CD4-positive, CD25-positive, alpha-beta regulatory T cell (primary cell): ENCODE data around the gene FMNL2. TPM values are rescaled to one million over a fixed set of nuclear protein-coding genes. Genes with fewer than 3 reads are reported as not detected.
A peak's percentile ranks its signal among the peaks of the same experiment; 100 is the strongest.

ENCODE experiments used
- ATAC-seq, 2 donors: fragments of 150-1000 bp; cut with Tn5 transposase; one replicate each; pipeline ENCODE4 v1.10.0; 2021; ENCODE audit warnings: low read depth in 2 of 2, moderate number of reproducible peaks in 2 of 2, moderate library complexity in 1 of 2
- DNase-seq, 3 donors: peaks; one replicate each; pipeline versions ENCODE4 v3.0.0 to v3.0.0-alpha.2; 2012 to 2022; ENCODE audit warnings: mixed read lengths in 1 of 3
- H3K27ac ChIP-seq: one replicate; pipeline ENCODE4 v1.7.0; 2013; ENCODE audit warnings: mild to moderate bottlenecking, low read length; ENCODE audit not compliant: insufficient read depth, poor library complexity, severe bottlenecking
- H3K27me3 ChIP-seq: one replicate; pipeline ENCODE4 v1.7.0; 2013; ENCODE audit warnings: low read length; ENCODE audit not compliant: control insufficient read depth, insufficient read depth
- H3K36me3 ChIP-seq: one replicate; pipeline ENCODE4 v1.7.0; 2013; ENCODE audit warnings: mild to moderate bottlenecking, low read length, moderate library complexity; ENCODE audit not compliant: control insufficient read depth, insufficient read depth
- H3K4me1 ChIP-seq: 2 replicates; pipeline ENCODE4 v1.7.0; 2013; ENCODE audit warnings: mild to moderate bottlenecking, low read length; ENCODE audit not compliant: insufficient read depth, control insufficient read depth, poor library complexity, severe bottlenecking
- H3K4me3 ChIP-seq: one replicate; pipeline ENCODE4 v1.7.0; 2013; ENCODE audit warnings: low read depth, mild to moderate bottlenecking, low read length, moderate library complexity
- H3K9me3 ChIP-seq, 2 experiments: 1 replicate in 1 of 2; 2 replicates in 1 of 2; pipeline ENCODE4 v1.7.0; 2013; ENCODE audit warnings: low read length in 2 of 2, mild to moderate bottlenecking in 1 of 2, moderate library complexity in 1 of 2; ENCODE audit not compliant: control insufficient read depth in 2 of 2
- H3K27ac Mint-ChIP-seq, 3 donors: one replicate each; pipeline ENCODE4 v1.8.0; 2020 to 2022; ENCODE audit warnings: mild to moderate bottlenecking in 3 of 3, mixed read lengths in 3 of 3, moderate library complexity in 2 of 3
- H3K27me3 Mint-ChIP-seq: one replicate; pipeline ENCODE4 v1.8.0; 2022; ENCODE audit warnings: mild to moderate bottlenecking, mixed read lengths
- H3K36me3 Mint-ChIP-seq: one replicate; pipeline ENCODE4 v1.8.0; 2020; ENCODE audit warnings: mixed read lengths
- H3K4me1 Mint-ChIP-seq, 4 donors: one replicate each; pipeline ENCODE4 v1.8.0; 2020 to 2022; ENCODE audit warnings: mixed read lengths in 4 of 4, mild to moderate bottlenecking in 1 of 4
- H3K4me3 Mint-ChIP-seq, 4 donors: one replicate each; pipeline ENCODE4 v1.8.0; 2020 to 2022; ENCODE audit warnings: mild to moderate bottlenecking in 4 of 4, mixed read lengths in 4 of 4, moderate library complexity in 3 of 4
- H3K9me3 Mint-ChIP-seq, 7 donors: one replicate each; pipeline ENCODE4 v1.8.0; 2020 to 2022; ENCODE audit warnings: mixed read lengths in 7 of 7, mild to moderate bottlenecking in 3 of 7, moderate library complexity in 2 of 7
- polyA plus RNA-seq, 4 donors: library from polyadenylated mRNA; unstranded; fragments of 300-500 nt; fragmentation: Illumina TruSeq; gene quantifications; one replicate each; pipeline ENCODE4 v1.2.3, GENCODE V29; 2021
- total RNA-seq: library from RNA; stranded (reverse); gene quantifications from one replicate; pipeline ENCODE4 v1.2.3, GENCODE V29; 2022

Gene FMNL2
- total and polyA plus RNA-seq, 5 donors from 2014 or later = 0.07 to 0.30 (median 0.14) TPM; not detected in 1

DNA sequence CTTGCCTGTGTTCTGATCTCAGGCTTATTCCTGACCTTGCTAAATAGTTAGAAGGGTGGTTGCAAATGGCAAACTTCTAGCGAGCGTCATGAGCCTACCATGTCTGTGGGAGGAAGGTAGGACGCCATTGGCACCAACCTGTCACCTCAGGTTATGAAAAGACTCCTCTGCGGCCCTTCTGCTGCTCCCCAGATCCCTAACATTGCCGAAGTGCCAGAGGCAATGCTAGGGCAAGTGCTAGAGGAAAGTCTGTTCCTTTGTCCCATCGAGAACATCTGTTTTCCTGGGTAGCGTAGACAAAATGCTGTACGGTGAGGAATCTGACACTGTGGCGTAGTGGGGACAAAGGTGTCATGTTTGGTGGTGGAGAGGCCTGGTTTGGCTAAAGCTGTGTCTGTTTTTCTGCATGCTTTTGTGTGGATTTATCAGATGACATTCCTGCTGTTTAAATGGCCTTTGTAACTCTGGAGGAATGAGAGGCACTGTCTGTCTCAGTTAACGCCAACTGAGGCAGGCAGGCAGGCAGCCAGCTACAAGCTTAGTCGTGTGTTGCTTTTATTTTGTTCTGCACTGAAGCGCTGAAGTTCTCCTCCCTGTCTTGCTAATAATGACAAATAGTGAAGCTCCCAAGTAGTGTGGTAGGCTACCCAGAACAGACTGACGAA lies 288.2 kb downstream of the FMNL2 start:
- H3K27ac Mint-ChIP-seq = no peak overlapping the region
- no peaks in the 10 kb centered on the region for H3K36me3 Mint-ChIP-seq
- no peaks in the 10 kb centered on the region for H3K4me1 Mint-ChIP-seq
- H3K9me3 Mint-ChIP-seq = no peaks in the 10 kb centered on the region
- Histone ChIP-seq H3K4me3 (no peak overlapping the region), H3K36me3 (no peaks in the 10 kb centered on the region), H3K27ac (no peak overlapping the region), H3K4me1 (no peaks in the 10 kb centered on the region), H3K27me3 (peaks cover 3% of the 10 kb centered on the region), H3K9me3 (no peaks in the 10 kb centered on the region)
- no peak for DNase-seq
- no peak overlapping the region for H3K4me3 Mint-ChIP-seq
- ATAC-seq = no peak
- peaks cover 2% of the 10 kb centered on the region for H3K27me3 Mint-ChIP-seq

- peaks cover 5% of the 10 kb centered on the region for H3K27me3 Mint-ChIP-seq
Measured at GRCh38 chr2:152623775-152624174, 288.8 kb downstream of the FMNL2 start.

DNA sequence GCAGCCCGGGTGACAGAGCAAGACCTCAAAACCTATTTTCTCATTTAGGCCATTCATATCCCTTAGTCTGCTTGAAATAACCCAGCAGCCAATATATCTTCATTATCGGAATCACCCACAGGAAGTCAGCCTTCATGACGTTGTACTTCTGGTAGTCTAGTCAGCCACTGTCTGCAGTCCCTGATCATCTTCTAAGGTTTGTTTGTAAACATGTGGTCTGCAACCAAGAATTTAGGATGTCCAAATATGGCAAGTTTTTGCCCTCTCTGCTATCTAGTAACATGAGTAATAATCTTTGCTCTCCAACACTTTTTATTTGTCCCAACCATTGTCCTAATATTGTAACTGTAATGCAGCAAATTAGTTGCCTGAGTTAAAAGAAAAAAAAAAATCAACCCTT lies 289.8 kb downstream of the FMNL2 start:
- H3K4me1 Mint-ChIP-seq = peaks cover 0 to 11% (median 9%) of the 10 kb centered on the region in 4 donors
- Histone ChIP-seq H3K4me1 (peaks cover 7% of the 10 kb centered on the region), H3K9me3 (no peaks in the 10 kb centered on the region), H3K4me3 (no peak overlapping the region), H3K27ac (no peak overlapping the region), H3K36me3 (no peaks in the 10 kb centered on the region), H3K27me3 (peaks cover 3% of the 10 kb centered on the region)
- H3K9me3 Mint-ChIP-seq = no peaks in the 10 kb centered on the region
- no peaks in the 10 kb centered on the region for H3K36me3 Mint-ChIP-seq
- H3K27ac Mint-ChIP-seq = no peak overlapping the region
- DNase-seq (no peak), ATAC-seq (no peak)
- no peak overlapping the region for H3K4me3 Mint-ChIP-seq
- H3K27me3 Mint-ChIP-seq = peaks cover 5% of the 10 kb centered on the region

More at GRCh38 chr2:152623775-152624174, 288.8 kb downstream of the FMNL2 start:
- H3K27ac ChIP-seq = no peak overlapping the region
- Mint-ChIP-seq H3K27ac (no peak overlapping the region), H3K4me1 (peaks cover 0 to under 1% (median 0%) of the 10 kb centered on the region in 4 donors), H3K9me3 (no peaks in the 10 kb centered on the region), H3K4me3 (no peak overlapping the region), H3K36me3 (no peaks in the 10 kb centered on the region)
- H3K36me3 ChIP-seq = no peaks in the 10 kb centered on the region
- no peaks in the 10 kb centered on the region for H3K9me3 ChIP-seq
- DNase-seq (no peak), ATAC-seq (no peak)
- H3K27me3 ChIP-seq = peaks cover 3% of the 10 kb centered on the region
- H3K4me3 ChIP-seq = no peak overlapping the region
- H3K4me1 ChIP-seq = no peaks in the 10 kb centered on the region

DNA sequence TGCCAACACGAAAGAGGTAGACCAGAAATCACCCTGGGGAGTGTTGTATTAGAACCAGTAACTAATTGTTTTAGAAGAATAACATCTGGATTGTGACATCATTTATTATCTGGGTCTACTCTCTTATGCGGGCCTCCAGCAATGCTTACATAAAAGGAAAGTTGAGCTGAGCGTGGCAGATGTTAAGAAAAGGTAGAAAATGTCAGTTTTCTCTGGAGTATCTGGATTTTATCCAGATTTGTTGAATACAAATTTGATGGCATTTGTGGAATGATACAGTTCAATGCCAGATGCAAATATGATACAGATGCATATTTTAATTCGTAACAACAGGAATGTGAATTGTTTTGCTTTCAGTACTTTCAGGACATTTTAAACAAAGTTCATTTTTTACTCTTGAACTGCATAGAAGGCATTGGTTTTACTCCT lies 292.0 kb downstream of the FMNL2 start:
- H3K36me3 Mint-ChIP-seq = no peaks in the 10 kb centered on the region
- no peak overlapping the region for H3K27ac ChIP-seq
- no peak overlapping the region for H3K27ac Mint-ChIP-seq
- ATAC-seq = no peak
- no peak overlapping the region for H3K4me3 ChIP-seq
- no peaks in the 10 kb centered on the region for H3K9me3 Mint-ChIP-seq
- no peak overlapping the region for H3K4me3 Mint-ChIP-seq
- H3K9me3 ChIP-seq = no peaks in the 10 kb centered on the region
- peaks cover 7% of the 10 kb centered on the region for H3K4me1 ChIP-seq
- no peaks in the 10 kb centered on the region for H3K36me3 ChIP-seq
- no peak for DNase-seq
- H3K27me3 Mint-ChIP-seq = peaks cover 5% of the 10 kb centered on the region
- H3K27me3 ChIP-seq = peaks cover 3% of the 10 kb centered on the region
- H3K4me1 Mint-ChIP-seq = peaks cover 0 to 12% (median 11%) of the 10 kb centered on the region in 4 donors

DNA sequence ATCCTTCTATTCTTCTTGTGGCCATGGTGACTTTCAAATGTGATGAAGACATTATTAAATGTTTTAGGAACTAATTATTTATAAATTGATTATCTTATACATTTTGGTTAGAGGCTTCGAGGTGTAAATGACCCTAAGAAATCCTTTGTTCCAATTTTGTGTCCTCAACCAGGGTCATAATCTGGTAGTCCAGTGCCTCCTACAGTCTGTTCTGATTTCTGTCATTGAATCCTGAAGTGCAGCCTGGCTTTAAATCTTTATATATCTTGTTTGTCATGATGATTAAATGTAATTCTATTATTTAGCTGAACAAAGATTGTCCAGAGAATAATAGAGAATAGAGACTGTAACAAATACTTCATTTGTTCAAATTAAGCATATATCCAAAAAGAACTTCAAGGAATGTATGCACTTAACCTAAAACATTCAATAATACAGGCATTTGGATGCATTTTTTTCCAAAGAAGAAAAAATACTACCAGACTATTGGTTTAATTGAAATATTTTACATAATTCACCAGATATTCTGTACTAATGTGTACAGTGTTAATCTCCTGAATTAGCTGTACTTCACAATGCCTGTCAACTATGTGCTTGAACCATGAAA lies 292.5 kb downstream of the FMNL2 start:
- peaks cover 5% of the 10 kb centered on the region for H3K27me3 Mint-ChIP-seq
- H3K27me3 ChIP-seq = peaks cover 3% of the 10 kb centered on the region
- H3K36me3 Mint-ChIP-seq = no peaks in the 10 kb centered on the region
- no peaks in the 10 kb centered on the region for H3K36me3 ChIP-seq
- H3K4me1 Mint-ChIP-seq = peaks cover 0 to 12% (median 11%) of the 10 kb centered on the region in 4 donors
- DNase-seq (no peak), ATAC-seq (no peak)
- H3K4me3 Mint-ChIP-seq = no peak overlapping the region
- H3K4me1 ChIP-seq = peaks cover 7% of the 10 kb centered on the region
- no peak overlapping the region for H3K27ac Mint-ChIP-seq
- H3K4me3 ChIP-seq = no peak overlapping the region
- no peaks in the 10 kb centered on the region for H3K9me3 Mint-ChIP-seq
- no peak overlapping the region for H3K27ac ChIP-seq
- no peaks in the 10 kb centered on the region for H3K9me3 ChIP-seq

DNA sequence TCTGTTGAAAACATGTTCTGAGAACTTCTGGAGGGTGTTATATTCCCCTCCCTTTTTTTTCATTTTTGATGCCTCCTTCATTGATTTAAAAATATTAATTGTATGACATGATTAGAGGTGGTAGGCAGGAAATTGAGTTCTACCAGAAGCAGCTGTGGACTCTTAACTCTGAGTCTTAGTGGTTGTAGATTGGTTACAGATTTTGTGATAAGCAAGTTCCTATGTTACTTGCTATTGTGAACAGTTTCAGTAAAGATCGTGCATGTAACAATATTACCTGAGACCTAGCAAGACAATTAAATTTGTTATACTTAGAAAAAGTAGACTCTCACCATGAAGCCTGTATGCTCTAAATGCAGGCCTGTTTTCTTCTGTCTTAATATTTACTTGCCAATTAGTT lies 294.2 kb downstream of the FMNL2 start:
- Mint-ChIP-seq H3K4me1 (peaks cover 0 to 12% (median 11%) of the 10 kb centered on the region in 4 donors), H3K27me3 (peaks cover 5% of the 10 kb centered on the region), H3K9me3 (no peaks in the 10 kb centered on the region), H3K36me3 (no peaks in the 10 kb centered on the region), H3K27ac (peak overlapping the region in 2 of 3 donors; percentile 18 to 34), H3K4me3 (no peak overlapping the region)
- H3K36me3 ChIP-seq = no peaks in the 10 kb centered on the region
- ATAC-seq = peak in 1 of 2 donors; percentile 37
- no peak overlapping the region for H3K4me3 ChIP-seq
- peaks cover 3% of the 10 kb centered on the region for H3K27me3 ChIP-seq
- peaks cover 7% of the 10 kb centered on the region for H3K4me1 ChIP-seq
- DNase-seq = peak in 1 of 3 donors; percentile 27
- H3K27ac ChIP-seq = no peak overlapping the region
- H3K9me3 ChIP-seq = no peaks in the 10 kb centered on the region

DNA sequence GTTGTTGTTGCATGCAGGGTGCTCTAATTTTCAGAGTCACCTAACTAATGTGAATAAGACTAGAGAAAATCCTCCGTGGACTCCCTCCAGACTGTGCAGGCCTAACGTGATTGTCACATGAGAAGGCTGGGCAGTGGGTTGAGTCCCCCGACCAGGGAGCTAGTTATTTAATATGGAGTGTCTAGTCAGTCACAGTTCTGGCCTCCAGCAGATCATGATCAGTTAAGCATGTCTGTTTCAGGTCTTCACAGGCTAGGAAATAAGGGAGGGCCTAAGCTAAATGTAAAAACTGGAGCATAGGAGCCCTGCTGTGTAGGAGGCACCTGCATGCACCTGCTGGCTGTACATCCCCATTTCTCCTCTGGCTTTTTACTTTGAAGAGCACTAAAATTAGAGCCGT lies 295.5 kb downstream of the FMNL2 start:
- no peaks in the 10 kb centered on the region for H3K36me3 ChIP-seq
- H3K27me3 ChIP-seq = peaks cover 3% of the 10 kb centered on the region
- Mint-ChIP-seq H3K36me3 (no peaks in the 10 kb centered on the region), H3K27ac (no peak overlapping the region), H3K9me3 (no peaks in the 10 kb centered on the region), H3K4me1 (peaks cover 0 to 13% (median 12%) of the 10 kb centered on the region in 4 donors), H3K27me3 (peaks cover 5% of the 10 kb centered on the region), H3K4me3 (no peak overlapping the region)
- H3K27ac ChIP-seq = no peak overlapping the region
- no peak for DNase-seq
- H3K4me1 ChIP-seq = peaks cover 7% of the 10 kb centered on the region
- ATAC-seq = no peak
- no peak overlapping the region for H3K4me3 ChIP-seq
- no peaks in the 10 kb centered on the region for H3K9me3 ChIP-seq

DNA sequence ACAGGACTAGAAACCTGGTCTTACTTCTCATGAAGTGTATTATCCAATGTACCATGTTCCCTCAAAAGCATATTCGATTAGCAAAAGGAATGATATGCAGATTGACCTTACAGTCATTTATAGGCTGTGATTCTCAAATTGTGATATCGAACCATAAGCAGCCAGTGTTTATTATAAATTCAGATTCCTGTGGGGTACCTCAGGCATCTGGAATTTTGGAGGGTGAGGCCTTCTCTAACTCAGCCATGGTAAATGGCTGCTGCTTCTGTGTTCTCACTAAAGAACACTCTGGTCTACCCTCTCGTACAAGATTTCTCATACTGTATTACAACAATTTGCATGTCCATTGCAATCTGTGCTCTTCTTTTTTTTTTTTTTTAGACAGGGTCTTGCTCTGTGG lies 297.8 kb downstream of the FMNL2 start:
- H3K4me3 Mint-ChIP-seq = no peak overlapping the region
- Histone ChIP-seq H3K27ac (no peak overlapping the region), H3K4me3 (no peak overlapping the region), H3K4me1 (peaks cover 7% of the 10 kb centered on the region), H3K36me3 (no peaks in the 10 kb centered on the region), H3K9me3 (no peaks in the 10 kb centered on the region), H3K27me3 (peaks cover 2% of the 10 kb centered on the region)
- H3K36me3 Mint-ChIP-seq = no peaks in the 10 kb centered on the region
- H3K4me1 Mint-ChIP-seq = peaks cover 0 to 15% (median 13%) of the 10 kb centered on the region in 4 donors
- no peak overlapping the region for H3K27ac Mint-ChIP-seq
- DNase-seq (no peak), ATAC-seq (no peak)
- H3K27me3 Mint-ChIP-seq = peaks cover 10% of the 10 kb centered on the region
- H3K9me3 Mint-ChIP-seq = no peaks in the 10 kb centered on the region
